Muscle layer of colon (tissue), 2 donors: Measurements from ENCODE around the gene GPR160.
"Not testable (repeated sequence)": the region's sequence is repeated elsewhere in the genome, so short reads cannot be mapped to it uniquely, and the experiment has no call there.

Source experiments
- H3K27ac ChIP-seq: one replicate; pipeline ENCODE4 v1.7.0; 2013; ENCODE audit warnings: low read depth, mild to moderate bottlenecking, low read length, moderate library complexity
- H3K27me3 ChIP-seq, 2 donors: one replicate each; pipeline ENCODE4 v1.7.0; 2013; ENCODE audit warnings: low read length in 2 of 2, mild to moderate bottlenecking in 2 of 2; ENCODE audit not compliant: insufficient read depth in 2 of 2, control insufficient read depth in 1 of 2
- H3K36me3 ChIP-seq: one replicate; pipeline ENCODE4 v1.7.0; 2013; ENCODE audit warnings: mild to moderate bottlenecking, low read length; ENCODE audit not compliant: insufficient read depth
- H3K4me1 ChIP-seq: one replicate; pipeline ENCODE4 v1.7.0; 2013; ENCODE audit warnings: mild to moderate bottlenecking, low read length; ENCODE audit not compliant: insufficient read depth
- H3K4me3 ChIP-seq, 2 donors: one replicate each; pipeline ENCODE4 v1.7.0; 2013; ENCODE audit warnings: low read length in 2 of 2, low read depth in 1 of 2, mild to moderate bottlenecking in 1 of 2, moderate library complexity in 1 of 2
- H3K9ac ChIP-seq: one replicate; pipeline ENCODE4 v1.7.0; 2013; ENCODE audit warnings: low read length
- H3K9me3 ChIP-seq: one replicate; pipeline ENCODE4 v1.7.0; 2013; ENCODE audit warnings: mild to moderate bottlenecking, low read length
- donor health status: abdominal sarcoma.
- donor health status: Adenocarcinoma of cecum.

Gene GPR160

GRCh38 chr3:170096342-170096741, 58.5 kb downstream of the GPR160 start:
- Histone ChIP-seq H3K9me3 (no peaks in the 10 kb centered on the region), H3K4me3 (no peak overlapping the region), H3K36me3 (peaks cover 63% of the 10 kb centered on the region), H3K9ac (no peak overlapping the region), H3K27me3 (no peaks in the 10 kb centered on the region), H3K27ac (no peak overlapping the region), H3K4me1 (no peaks in the 10 kb centered on the region)

DNA sequence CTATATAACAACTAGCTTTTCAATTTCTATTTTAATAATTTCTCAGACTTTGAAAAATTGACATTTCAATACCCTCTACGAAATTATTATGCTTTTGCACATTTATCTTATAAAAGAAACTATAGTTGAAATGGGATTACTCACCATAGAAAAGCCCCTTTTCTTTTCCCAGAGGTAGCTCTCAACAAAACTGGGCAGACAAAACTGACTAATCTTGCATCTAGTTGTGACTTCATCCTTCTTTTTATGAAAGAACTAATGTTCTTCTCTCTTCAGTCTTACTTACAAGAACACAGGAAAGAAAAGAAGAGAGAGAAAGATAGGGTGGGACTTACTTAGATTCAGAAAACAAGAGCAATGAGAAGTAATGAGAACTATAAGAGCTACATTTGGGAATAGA, 61.0 kb downstream of the GPR160 start:
- Histone ChIP-seq H3K27ac (no peak overlapping the region), H3K9ac (no peak overlapping the region), H3K27me3 (no peaks in the 10 kb centered on the region), H3K4me1 (no peaks in the 10 kb centered on the region), H3K4me3 (no peak overlapping the region), H3K36me3 (peaks cover 78% of the 10 kb centered on the region), H3K9me3 (no peaks in the 10 kb centered on the region)

DNA sequence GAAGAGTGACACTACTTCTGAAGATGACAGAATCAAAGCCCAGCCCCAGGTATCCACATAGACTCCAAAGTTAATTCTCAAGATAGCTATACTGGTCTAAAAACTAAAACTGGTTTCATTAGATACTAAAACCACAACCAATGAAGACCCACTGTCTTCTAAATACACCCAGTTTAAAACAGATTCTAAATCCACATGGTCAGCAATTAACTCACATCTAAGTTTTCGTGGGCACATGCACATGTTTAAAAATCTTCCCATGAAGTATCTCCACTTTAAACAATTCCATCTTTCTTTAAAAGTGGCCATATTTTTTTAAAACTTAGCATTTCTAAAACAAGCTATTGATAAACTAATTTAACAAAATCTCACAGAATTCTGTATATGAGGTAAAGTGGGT, 63.1 kb downstream of the GPR160 start:
- peaks cover 62% of the 10 kb centered on the region for H3K36me3 ChIP-seq
- no peak overlapping the region for H3K4me3 ChIP-seq
- H3K4me1 ChIP-seq = no peaks in the 10 kb centered on the region
- no peak overlapping the region for H3K9ac ChIP-seq
- H3K9me3 ChIP-seq = no peaks in the 10 kb centered on the region
- no peak overlapping the region for H3K27ac ChIP-seq
- no peaks in the 10 kb centered on the region for H3K27me3 ChIP-seq

DNA sequence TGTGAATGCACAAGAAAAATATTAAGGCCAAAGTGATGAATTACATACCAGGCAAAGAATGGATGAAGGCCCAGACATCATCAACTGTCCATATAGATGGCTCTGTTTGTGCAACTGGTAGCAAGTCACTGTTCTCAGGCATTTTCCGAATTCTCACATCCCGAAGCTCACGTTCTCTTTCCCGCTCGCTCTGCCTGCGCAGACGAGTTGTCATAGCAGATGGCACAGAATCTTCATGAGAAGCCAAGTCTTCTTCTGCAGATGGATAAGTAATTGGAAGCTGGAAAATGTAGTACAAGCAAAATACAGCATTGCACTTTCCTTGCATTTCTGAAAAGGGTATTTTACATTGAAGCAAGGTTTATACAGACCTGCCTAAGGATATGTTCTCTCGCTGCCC, 64.6 kb downstream of the GPR160 start:
- Histone ChIP-seq H3K27me3 (no peaks in the 10 kb centered on the region), H3K9me3 (no peaks in the 10 kb centered on the region), H3K36me3 (peaks cover 49% of the 10 kb centered on the region), H3K9ac (no peak overlapping the region), H3K4me3 (no peak overlapping the region), H3K4me1 (no peaks in the 10 kb centered on the region), H3K27ac (no peak overlapping the region)

GRCh38 chr3:170107941-170108340, 70.1 kb downstream of the GPR160 start:
- Histone ChIP-seq H3K36me3 (peaks cover 24% of the 10 kb centered on the region), H3K27ac (no peak overlapping the region), H3K4me1 (no peaks in the 10 kb centered on the region), H3K4me3 (no peak overlapping the region), H3K9me3 (no peaks in the 10 kb centered on the region), H3K27me3 (no peaks in the 10 kb centered on the region), H3K9ac (no peak overlapping the region)

GRCh38 chr3:170108955-170109354, 71.2 kb downstream of the GPR160 start:
- Histone ChIP-seq H3K9me3 (no peaks in the 10 kb centered on the region), H3K4me1 (no peaks in the 10 kb centered on the region), H3K36me3 (peaks cover 34% of the 10 kb centered on the region), H3K27me3 (no peaks in the 10 kb centered on the region), H3K27ac (no peak overlapping the region), H3K4me3 (no peak overlapping the region), H3K9ac (no peak overlapping the region)

GRCh38 chr3:170109579-170110293, 71.9 kb downstream of the GPR160 start:
- no peak overlapping the region for H3K4me3 ChIP-seq
- no peaks in the 10 kb centered on the region for H3K27me3 ChIP-seq
- no peaks in the 10 kb centered on the region for H3K4me1 ChIP-seq
- no peaks in the 10 kb centered on the region for H3K9me3 ChIP-seq
- H3K36me3 ChIP-seq = peaks cover 34% of the 10 kb centered on the region
- H3K9ac ChIP-seq = no peak overlapping the region
- H3K27ac ChIP-seq = no peak overlapping the region

- no peak overlapping the region for H3K27ac ChIP-seq
- H3K36me3 ChIP-seq = peaks cover 41% of the 10 kb centered on the region
- no peak overlapping the region for H3K9ac ChIP-seq
- H3K9me3 ChIP-seq = no peaks in the 10 kb centered on the region
- no peak overlapping the region for H3K4me3 ChIP-seq
- H3K4me1 ChIP-seq = no peaks in the 10 kb centered on the region
- H3K27me3 ChIP-seq = no peaks in the 10 kb centered on the region
Observed at GRCh38 chr3:170111147-170111771, 73.5 kb downstream of the GPR160 start.

GRCh38 chr3:170114165-170114564, 76.4 kb downstream of the GPR160 start:
- H3K9ac ChIP-seq, H3K4me1 ChIP-seq, H3K27ac ChIP-seq, H3K27me3 ChIP-seq, H3K4me3 ChIP-seq, H3K9me3 ChIP-seq: not testable (repeated sequence)
- peaks cover 41% of the 10 kb centered on the region for H3K36me3 ChIP-seq

GRCh38 chr3:170117134-170117533, 79.3 kb downstream of the GPR160 start:
- Histone ChIP-seq H3K4me3 (no peak overlapping the region), H3K27me3 (no peaks in the 10 kb centered on the region), H3K9ac (no peak overlapping the region), H3K9me3 (no peaks in the 10 kb centered on the region), H3K27ac (no peak overlapping the region), H3K4me1 (no peaks in the 10 kb centered on the region), H3K36me3 (peaks cover 32% of the 10 kb centered on the region)

- no peak overlapping the region for H3K4me3 ChIP-seq
- no peak overlapping the region for H3K9ac ChIP-seq
- H3K9me3 ChIP-seq = no peaks in the 10 kb centered on the region
- H3K36me3 ChIP-seq = peaks cover 21% of the 10 kb centered on the region
- H3K27me3 ChIP-seq = no peaks in the 10 kb centered on the region
- H3K27ac ChIP-seq = no peak overlapping the region
- H3K4me1 ChIP-seq = no peaks in the 10 kb centered on the region
Observed at GRCh38 chr3:170128259-170128976, 90.6 kb downstream of the GPR160 start.
